NOMO-1 treated with dmso at 0.1 percent for 144 hours (cell line): ENCODE results near the gene RAD51B.
"Not testable (repeated sequence)": the region's sequence is repeated elsewhere in the genome, so short reads cannot be mapped to it uniquely, and the experiment has no call there.

Experiments
- DNase-seq: peaks from one replicate; lab custom pipeline; 2025; ENCODE audit not compliant: unreplicated experiment; lab: John Stamatoyannopoulos, UW

The RAD51B gene

DNA sequence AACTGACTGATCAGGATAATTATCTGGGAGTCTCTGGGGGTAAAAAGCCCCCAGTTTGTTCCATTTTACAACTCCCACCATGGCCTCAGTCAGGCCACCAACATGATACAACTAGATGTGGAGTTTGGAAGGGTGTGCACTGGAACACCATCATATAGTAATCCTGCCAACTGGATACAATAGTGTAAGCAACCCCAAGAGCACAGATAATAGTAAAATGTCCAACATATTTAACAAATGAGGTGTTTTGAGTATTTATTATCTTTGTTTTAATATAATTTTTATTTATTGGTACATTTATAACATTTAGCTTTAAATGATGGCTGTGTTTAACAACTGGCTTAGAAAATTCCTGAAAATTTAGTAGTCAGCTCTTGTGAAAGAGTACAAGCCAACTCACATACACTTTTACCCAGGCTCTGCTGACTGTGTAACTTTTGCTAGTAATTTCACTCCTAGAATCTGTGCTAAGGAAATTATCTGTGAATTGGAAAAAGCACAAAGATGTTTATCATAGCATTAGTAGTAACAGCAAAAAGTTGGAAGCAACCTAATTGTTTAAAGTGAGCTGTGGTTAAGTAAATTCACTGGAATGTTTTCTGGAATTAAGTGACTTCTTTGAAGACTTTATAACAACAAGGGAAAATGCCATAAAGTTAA, 196.8 kb downstream of the RAD51B start:
- no peak for DNase-seq

- no peak for DNase-seq
These were observed 199.0 kb downstream of the RAD51B start for GRCh38 chr14:68018598-68018997.

GRCh38 chr14:68020493-68020892, 200.9 kb downstream of the RAD51B start:
- DNase-seq, result no peak

GRCh38 chr14:68020999-68021663, 201.6 kb downstream of the RAD51B start:
- DNase-seq, result no peak

- DNase-seq, result no peak
These were observed 207.7 kb downstream of the RAD51B start for GRCh38 chr14:68027276-68027675.

DNA sequence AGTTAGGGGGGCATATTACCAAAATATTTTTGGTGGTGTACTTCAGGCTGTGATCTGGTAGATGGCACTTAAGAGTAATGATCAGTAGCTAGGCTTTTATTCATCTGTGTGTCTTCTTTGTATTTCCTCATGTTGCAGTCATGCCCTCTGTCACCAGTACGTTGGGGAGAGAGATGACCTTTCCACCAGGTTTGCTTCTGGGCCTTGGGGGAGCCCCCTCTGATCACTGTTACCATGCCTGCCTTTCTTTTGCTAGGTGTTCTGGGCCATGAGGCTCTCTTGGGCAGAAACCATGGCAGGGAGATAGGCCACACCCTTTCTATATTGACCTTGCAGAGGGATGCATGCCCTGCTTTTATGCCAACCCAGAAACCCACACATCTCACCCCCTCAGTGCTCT, 208.5 kb downstream of the RAD51B start:
- no peak for DNase-seq

- not testable (repeated sequence) for DNase-seq
These were observed 211.4 kb downstream of the RAD51B start for GRCh38 chr14:68031011-68031410.

- DNase-seq, result no peak
These were observed 212.6 kb downstream of the RAD51B start for GRCh38 chr14:68032154-68032553.

DNA sequence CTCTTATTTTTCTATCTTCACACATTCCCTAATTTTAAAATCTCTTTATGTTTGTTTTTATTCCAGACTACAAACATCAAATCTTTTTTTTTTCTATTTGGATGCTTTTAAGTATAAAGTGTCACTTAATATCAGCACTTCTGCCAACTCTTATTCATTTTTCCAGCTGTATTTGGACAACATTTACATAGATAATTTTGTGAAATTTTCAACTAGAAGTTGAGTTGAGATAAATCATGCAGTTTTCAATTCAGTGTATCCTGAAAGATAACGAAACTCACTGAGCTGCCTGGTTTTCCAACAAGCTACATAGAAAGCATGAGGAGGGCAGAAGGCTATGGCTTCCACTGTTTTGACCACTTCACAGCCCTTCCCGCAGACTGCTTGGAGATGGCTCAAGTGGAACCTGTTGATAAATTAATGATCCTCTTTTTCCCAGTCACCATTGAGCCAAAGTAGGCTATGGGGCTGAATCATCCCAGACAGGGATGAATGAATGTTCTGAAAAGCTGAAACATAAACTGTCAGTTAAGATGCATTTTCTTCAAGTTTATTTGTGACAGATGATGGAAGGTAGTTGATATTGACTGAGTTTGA, 213.9 kb downstream of the RAD51B start:
- DNase-seq, result no peak

GRCh38 chr14:68034896-68035295, 215.3 kb downstream of the RAD51B start:
- DNase-seq, result no peak

GRCh38 chr14:68036202-68036601, 216.6 kb downstream of the RAD51B start:
- DNase-seq, result no peak

DNA sequence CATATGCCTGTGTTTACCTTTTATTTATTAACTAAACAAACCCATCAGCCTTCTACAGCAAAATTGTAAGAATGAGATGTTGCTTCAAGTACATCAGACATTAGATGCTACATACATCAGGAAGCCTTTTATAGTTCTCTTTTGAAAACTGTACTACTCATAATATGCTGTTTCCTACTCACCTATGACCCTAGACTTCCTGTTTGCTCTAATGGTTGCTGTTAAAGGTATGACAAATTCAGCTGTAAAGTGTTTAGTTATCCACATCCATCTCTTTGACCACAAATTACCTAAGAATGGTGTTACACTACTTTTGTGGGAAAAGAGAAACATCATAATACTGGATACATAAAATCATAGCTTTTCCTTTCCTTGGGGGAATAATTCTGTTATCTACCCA, 220.0 kb downstream of the RAD51B start:
- DNase-seq, result no peak

- no peak for DNase-seq
These were observed 221.2 kb downstream of the RAD51B start for GRCh38 chr14:68040633-68041369.

- no peak for DNase-seq
These were observed 222.3 kb downstream of the RAD51B start for GRCh38 chr14:68041876-68042354.

- DNase-seq, result no peak
These were observed 223.1 kb downstream of the RAD51B start for GRCh38 chr14:68042586-68043210.

- no peak for DNase-seq
These were observed 224.2 kb downstream of the RAD51B start for GRCh38 chr14:68043752-68044151.

DNA sequence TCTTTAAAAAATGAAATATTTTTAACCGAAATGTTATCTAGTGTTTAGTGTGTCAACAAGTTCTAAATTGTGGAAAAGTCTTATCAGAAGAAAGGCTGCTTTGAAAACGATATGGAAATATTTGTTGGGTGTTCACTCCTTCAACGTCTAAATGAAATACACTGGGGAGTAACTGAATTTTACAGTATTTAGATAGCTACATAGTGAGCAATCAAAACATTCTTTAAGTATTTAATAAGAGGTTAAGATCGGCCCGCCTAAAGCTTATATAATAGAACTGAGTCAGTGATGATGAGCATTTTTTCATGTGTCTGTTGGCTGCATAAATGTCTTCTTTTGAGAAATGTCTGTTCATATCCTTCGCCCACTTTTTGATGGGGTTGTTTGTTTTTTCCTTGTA, 228.3 kb downstream of the RAD51B start:
- DNase-seq, result no peak

DNA sequence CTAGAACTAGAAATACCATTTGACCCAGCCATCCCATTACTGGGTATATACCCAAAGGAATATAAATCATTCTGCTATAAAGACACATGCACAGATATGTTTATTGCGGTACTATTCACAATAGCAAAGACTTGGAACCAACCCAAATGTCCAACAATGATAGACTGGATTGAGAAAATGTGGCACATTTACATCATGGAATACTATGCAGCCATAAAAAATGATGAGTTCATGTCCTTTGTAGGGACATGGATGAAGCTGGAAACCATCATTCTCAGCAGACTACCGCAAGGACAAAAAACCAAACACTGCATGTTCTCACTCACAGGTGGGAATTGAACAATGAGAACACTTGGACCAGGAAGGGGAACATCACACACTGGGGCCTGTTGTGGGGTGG, 229.2 kb downstream of the RAD51B start:
- not testable (repeated sequence) for DNase-seq

GRCh38 chr14:68050177-68050576, 230.6 kb downstream of the RAD51B start:
- no peak for DNase-seq

- DNase-seq, result no peak
These were observed 231.6 kb downstream of the RAD51B start for GRCh38 chr14:68051146-68051545.

DNA sequence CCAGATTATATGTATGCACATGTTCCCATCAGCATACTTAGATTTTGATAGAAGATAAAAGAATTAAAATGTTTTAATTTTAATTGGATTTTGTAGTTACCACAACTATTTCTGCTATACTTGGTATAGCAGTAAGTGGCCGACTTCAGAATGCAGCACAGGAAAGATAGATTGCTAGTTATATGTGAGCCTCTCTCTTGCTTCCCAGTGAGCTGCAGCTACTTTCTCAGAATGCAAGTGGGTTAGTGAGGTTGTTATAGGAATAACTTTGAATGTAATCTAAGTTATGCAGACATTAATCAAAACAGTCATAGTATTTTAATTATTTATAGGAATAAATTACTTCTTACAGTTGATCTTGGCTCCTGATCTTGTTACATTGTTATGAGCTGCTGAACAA, 240.6 kb downstream of the RAD51B start:
- no peak for DNase-seq
